GM08714 (cell line): ENCODE data around the gene ST6GALNAC3.

Experiments used
- H3K4me3 ChIP-seq: fragments of 200-500 bp; sonication (Bioruptor generic); 2 replicates; pipeline ENCODE4 v1.5.1; 2014; ENCODE audit warnings: mild to moderate bottlenecking, low read length, inconsistent platforms
- ZNF274 ChIP-seq: IDR thresholded peaks from 2 replicates; pipeline ENCODE4 v1.6.1; 2012; ENCODE audit warnings: mild to moderate bottlenecking, low read depth, low read length

Gene ST6GALNAC3

DNA sequence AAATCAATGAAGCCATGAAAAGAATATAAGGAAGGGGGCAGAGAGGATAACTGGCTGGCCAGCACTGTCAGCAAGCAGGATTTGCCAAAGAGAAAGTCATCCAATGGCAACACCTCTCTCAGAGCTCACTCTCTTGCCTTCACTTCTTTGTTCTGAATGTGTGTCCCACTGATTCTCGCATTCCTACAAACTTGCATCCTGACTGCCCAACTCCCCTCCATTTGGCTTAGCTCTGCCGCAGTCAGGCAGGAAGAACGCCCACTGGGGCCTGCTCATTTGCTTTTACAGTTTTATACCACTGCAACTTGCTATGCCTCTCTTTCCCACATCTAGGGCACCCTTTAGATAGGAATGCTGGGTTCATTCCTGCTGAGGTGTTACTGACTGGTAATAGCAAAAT is 428.6 kb downstream of the ST6GALNAC3 start:
- TF ChIP-seq ZNF274 = no peak
- H3K4me3 ChIP-seq = no peak overlapping the region

DNA sequence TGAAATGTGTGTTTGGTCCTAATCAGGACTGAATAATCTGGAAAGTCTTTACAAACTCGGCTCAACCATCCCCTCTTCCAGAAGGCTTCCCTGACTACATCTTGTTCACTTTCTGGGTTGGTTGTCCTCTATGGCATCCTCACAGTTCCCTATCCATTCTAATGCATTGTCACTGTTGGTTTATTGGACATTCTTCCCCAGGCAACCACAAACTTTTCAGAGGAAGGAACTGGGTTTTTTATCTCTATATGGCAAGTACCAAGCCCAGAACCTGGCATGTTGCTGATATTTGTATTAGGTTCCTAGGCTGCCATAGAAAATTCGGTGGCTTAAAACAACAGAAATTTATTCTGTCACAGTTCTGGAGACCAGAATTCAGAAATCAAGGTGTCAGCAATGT is 429.2 kb downstream of the ST6GALNAC3 start:
- H3K4me3 ChIP-seq = no peak overlapping the region
- TF ChIP-seq ZNF274 = no peak

DNA sequence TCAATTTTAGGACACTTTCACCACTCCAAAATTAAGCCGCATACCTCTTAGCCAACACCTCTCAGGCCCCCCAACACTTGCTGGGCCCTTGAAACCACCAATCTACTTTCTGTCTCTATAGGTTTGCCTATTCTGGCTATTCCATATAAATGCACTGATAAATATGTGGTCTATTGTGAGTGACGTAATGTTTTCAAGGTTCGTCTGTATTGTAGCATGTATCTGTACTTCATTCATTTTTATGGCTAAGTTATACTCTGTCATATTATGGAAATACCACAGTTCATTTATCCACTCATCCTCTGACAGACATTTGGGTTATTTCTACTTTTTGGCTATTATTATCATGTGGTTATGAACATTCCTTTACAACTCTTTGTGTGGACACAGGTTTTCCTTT is 432.8 kb downstream of the ST6GALNAC3 start:
- no peak overlapping the region for H3K4me3 ChIP-seq
- no peak for TF ChIP-seq ZNF274

DNA sequence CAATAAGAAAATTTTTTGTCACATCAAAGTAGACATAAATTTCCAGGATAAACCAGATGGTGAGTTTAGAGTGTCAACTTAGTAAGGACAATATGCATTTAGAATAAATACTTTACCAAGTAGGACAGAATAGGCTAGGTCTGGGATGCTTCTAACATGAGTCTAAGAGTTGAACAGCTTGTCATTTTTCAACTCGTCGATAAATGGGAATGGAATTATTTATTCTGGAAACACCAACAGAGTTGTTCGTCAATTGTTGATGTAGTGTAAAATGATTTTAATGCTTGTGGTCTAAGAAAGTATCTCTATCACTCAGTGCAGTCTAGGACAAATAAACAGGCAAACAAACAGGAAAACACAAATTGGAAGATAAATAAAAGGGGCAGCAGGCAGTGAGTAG is 434.3 kb downstream of the ST6GALNAC3 start:
- TF ChIP-seq ZNF274 = no peak
- no peak overlapping the region for H3K4me3 ChIP-seq

DNA sequence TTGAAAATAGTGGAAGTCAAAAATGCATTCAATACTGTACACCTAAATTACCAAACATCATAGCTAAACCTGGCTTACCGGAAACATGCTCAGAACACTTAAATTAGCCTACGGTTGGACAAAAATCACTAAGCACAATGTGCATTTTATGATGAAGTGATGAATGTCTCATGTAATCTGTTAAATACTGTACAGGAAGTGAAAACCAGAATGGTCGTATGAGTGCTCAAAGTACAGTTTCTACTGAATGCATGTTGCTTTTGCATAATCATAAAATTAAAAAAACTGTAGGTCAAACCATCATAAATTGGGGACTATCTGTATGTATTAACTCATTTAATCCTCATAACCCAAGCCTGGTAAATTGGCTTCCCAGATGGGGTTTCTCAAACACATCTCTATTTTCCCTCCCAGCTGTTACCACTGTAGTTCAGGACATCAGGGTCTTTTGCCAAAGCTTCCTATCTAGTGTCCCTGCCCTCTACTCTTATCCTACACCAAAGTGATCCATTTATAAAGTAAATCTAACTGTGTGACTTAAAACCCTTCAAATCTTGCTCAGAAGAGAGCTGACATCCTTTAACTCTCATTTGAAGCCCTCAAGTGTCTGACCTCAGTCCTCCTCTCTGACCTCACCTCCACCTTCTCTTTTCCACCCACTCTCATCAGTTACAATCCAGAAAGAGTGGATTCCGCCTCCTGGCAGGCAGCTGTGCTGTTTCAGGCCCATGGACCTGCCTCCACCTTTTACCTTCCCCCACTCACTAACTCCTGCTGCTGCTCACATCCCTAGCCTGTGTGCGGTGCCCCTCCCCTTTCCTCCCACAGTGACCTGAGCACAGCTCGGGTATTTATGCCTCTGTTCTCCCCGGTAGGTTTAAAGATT is 436.4 kb downstream of the ST6GALNAC3 start:
- H3K4me3 ChIP-seq = no peak overlapping the region
- TF ChIP-seq ZNF274 = no peak

DNA sequence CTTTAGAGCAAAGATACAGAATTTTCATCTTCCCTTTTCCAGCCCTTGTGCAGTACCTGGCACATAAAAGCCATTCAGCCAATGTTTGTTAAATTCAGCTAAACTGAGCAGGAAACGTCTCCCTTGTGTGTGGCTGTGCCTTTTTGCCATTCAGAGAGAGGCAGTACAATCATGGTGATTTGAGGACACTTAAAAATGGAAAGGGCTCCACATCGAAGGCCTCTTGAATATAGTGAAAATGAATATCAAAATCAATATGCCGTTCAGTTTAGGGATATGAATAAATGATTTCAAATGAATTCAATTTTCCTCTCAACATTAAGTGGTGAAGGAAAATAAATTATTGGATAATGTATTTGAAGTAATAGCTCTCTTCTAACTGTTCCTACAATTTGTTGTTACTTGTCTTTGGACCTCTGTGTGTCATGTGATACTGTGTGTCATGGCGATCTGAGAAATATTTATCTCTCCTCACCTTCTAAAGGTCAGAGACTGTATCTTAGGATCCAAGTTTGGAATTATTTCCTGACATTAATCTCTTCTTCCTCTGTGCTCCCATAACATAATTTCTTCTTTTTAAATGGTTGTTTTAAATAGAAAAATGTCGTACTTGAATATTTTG is 437.1 kb downstream of the ST6GALNAC3 start:
- no peak for TF ChIP-seq ZNF274
- H3K4me3 ChIP-seq = no peak overlapping the region

DNA sequence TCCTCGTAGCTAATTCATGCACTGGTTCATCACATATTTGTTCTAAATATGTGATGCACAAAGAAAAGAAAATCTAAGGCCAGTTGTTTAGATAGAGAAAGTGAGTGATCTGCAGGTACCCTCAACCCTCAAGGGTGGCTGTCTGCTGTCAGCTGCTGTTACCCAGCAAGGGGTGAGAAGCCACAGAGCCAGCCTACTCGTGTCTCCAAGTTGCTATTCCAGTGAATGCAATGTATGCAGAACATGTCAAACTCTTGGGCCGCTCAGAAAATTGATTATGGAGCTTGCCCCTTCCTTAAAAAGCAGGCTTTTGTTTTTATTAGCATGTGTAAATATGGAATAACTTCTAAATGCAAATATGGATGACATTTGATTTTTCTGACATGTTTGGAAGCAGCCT is 456.4 kb downstream of the ST6GALNAC3 start:
- TF ChIP-seq ZNF274 = no peak

DNA sequence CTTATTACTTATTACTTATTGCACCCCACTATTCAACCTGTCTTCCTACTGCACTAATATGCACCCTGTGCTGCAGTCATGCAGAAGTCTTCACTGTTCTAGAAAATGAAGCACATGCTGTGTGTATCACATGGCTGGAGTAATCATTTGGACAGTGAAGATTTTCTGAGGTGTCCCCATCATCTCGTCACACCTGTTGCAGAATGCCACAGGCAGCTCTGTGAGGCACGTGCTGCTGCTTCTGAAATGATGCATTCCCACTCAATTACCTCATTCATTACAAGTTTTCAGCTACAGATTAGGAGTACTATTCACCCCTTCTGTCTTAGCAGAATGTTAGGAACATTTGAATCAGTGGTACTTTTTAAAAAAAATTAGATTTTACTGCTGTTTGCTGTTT is 467.1 kb downstream of the ST6GALNAC3 start:
- no peak overlapping the region for H3K4me3 ChIP-seq
- no peak for TF ChIP-seq ZNF274

More for the DNA sequence above, 456.4 kb downstream of the ST6GALNAC3 start:
- no peak overlapping the region for H3K4me3 ChIP-seq

DNA sequence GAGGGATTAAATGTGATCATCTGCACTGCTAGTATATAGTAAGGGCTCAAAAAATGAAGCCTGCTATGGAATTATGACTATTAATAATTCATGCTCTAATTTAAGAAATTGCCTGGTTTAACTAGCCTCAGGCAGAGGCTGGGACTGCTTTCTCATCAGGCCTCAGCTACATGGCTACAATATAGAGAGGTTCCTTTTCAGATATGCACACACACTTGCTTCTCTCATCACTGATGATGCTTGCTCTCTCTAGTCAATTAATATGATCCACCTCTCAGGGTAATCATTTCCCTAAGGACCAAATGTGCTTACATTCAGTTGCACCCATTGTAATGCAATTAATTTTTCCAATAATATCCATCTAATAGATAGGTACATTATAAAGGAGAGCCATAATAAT is 467.8 kb downstream of the ST6GALNAC3 start:
- no peak for TF ChIP-seq ZNF274

DNA sequence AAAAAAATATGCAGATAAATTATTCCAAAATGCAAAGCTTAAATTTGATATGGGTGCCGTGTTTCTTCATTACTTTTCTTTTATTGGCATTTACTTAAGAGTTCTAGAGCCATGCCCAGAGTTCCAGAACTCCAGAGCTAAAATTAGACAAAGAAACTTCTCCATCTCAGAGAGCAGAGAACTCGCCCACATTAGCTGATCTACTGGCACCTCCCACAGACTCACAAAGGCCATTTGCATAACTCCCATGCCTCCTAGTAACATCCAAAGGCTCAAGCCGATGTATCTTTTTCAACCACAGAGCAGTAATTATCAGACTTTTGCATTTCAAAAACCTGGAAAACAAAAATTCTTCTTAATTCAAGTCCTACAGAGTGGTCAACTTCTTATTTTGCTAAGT is 468.9 kb downstream of the ST6GALNAC3 start:
- no peak for TF ChIP-seq ZNF274
- H3K4me3 ChIP-seq = no peak overlapping the region

More for the DNA sequence above, 467.8 kb downstream of the ST6GALNAC3 start:
- H3K4me3 ChIP-seq = no peak overlapping the region

DNA sequence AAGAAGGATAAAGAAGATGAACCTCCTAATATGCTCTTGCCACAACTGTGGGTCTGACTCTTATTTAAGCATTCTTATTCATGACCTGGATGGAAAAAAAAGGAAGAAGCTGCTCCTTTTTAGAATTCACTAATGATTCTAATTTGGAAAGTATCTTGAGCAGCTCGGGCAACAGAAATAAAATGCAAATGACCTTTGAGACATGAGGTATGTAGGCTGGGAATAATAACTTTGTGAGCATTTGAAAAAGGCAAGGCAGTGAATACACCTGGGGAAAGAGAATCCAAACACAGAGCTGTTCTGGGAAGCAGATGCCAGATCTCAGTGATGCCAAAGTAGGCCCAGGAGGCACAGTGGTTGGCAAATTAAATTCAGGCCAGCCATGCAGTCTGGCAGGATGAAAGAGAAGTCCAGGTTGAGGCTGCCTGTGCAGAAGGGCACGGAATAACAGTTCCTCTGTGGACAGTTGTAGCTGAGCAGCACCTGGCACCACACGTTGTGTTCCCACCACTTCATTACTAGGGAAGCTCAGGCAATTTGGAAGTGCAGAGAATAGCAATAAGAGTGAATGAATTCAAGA is 471.9 kb downstream of the ST6GALNAC3 start:
- H3K4me3 ChIP-seq = no peak overlapping the region
- TF ChIP-seq ZNF274 = no peak

DNA sequence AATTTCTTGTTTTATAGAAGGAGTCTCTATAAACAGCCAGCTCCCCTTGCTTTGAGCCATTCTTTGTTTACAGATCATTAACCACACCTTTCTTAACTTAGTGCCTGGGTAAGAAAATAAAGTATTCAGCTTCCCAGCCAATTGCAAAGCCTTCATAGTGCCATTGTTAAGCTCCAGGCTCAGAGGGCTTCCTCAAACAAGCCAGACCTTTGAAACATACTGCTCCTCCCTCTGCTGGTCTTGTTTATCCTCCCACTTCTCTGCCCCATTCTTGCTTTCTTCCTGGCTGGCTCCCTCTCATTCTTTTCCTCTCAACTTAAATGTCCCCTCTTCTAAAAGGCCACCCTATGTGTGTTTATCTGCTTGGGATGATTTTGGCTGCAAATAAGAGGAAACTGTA is 473.4 kb downstream of the ST6GALNAC3 start:
- TF ChIP-seq ZNF274 = no peak
- no peak overlapping the region for H3K4me3 ChIP-seq

DNA sequence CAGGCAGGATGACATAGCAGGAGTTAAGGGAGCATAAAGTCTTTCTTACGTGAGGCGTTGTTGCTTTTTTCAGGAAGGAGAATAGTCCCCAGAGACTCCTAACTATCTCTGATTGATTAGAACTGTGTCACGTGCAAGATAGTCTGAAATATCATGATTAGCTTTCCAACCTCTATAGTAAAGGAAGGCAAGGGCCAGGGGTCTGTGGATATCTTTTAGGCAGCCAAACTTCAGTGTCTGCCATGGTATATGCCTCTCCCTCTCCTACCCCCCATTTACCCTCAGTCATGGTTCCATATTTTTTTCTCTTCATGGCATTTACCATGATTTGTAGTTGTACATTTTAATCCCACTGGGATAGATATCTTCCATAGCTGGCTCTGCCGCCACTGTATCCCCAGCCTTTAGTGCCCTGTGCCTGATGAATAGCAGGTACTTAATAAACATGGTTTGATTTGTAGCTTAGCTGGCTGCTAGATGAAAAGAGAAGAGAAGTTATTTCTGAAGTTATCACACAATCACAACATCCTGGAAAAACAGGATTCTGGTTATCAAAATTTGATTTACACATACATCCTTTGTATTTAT is 474.1 kb downstream of the ST6GALNAC3 start:
- TF ChIP-seq ZNF274 = no peak
- no peak overlapping the region for H3K4me3 ChIP-seq

DNA sequence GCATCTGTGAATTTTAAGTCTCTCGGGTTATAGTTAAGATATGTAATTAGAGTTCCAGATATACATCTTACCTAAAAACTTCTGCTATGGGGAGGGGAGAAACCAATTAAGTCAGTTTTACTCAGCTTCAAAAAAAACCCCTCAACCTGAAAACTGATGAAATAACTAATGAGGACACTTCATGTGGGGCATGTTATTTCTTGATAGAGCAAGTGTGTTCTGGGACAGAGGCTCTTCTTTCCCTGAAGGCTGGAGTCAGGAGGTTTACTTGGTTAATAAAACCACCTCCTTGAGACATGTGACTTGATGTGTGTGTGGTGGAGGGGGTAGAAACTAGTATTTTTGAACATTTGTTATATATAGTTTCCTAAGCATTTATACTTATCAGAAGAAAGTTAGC is 479.7 kb downstream of the ST6GALNAC3 start:
- TF ChIP-seq ZNF274 = no peak
- H3K4me3 ChIP-seq = no peak overlapping the region
